ENCODE measurements around the gene EFEMP2. TPM values are rescaled to one million over a fixed set of nuclear protein-coding genes. Genes with fewer than 3 reads are reported as not detected.
"Not testable (repeated sequence)": the region's sequence is repeated elsewhere in the genome, so short reads cannot be mapped to it uniquely, and the experiment has no call there.

The EFEMP2 gene
- total RNA-seq, 2 donors from 2014 or later = 9.6 to 22.5 TPM

DNA sequence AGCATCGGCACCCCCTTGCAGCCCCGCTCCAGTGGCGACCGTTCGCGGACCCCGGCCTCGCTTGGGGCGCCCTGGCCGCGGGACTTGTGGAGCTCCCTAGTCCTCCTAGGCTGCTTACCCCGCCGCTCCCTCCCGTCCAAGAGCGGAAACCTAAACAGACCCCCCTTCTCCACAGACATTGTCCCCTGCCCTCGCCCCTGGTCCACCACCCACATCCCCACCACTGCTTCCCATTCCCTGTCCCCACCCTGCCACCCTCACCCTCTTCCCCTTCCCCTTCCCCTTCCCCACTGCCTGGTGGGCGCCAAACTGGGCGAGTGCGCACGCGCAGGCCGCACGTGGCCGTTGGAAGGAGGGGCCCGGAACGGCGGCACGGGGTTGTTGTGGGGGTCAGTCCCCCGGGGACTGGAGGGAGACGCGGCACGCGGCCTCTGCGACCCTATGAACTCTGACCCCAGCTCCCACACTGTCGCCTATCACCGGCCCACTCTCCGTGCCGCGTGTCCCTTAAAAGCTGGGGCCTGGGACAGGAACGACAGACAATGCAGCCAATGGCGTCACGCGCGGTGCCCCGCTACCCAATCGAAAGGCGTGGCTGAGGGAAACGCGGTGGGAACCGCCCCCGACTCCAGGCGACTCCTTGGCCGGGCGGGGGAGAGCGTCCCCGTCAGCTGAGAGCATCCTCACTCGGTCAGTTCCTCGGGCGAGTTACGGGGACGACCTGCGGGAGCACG lies 39.1 kb downstream of the EFEMP2 start, which contains the start of gene SNX32:
Gene SNX32, plus strand, starts transcription at position 667 of the 734 bp plus-strand sequence. CDS start 103 bp downstream, outside the sequence.
- Histone ChIP-seq H3K36me3 (no peaks in the 10 kb centered on the region), H3K4me1 (peaks cover 4% of the 10 kb centered on the region), H3K27ac (no peak within 1 kb of the TSS), H3K9ac (ENCODE audit: low read depth in 2 of 2, low read length in 2 of 2) (peak within 1 kb of the TSS; percentile 48 to 60), H3K4me3 (peak within 1 kb of the TSS; percentile 50), H3K27me3 (no peaks in the 10 kb centered on the region), H3K9me3 (no peaks in the 10 kb centered on the region)
- intact Hi-C loops (cut with DNase I) = no loop called here
- DNase-seq = peak; percentile 97
- TF ChIP-seq, protein P1, sequence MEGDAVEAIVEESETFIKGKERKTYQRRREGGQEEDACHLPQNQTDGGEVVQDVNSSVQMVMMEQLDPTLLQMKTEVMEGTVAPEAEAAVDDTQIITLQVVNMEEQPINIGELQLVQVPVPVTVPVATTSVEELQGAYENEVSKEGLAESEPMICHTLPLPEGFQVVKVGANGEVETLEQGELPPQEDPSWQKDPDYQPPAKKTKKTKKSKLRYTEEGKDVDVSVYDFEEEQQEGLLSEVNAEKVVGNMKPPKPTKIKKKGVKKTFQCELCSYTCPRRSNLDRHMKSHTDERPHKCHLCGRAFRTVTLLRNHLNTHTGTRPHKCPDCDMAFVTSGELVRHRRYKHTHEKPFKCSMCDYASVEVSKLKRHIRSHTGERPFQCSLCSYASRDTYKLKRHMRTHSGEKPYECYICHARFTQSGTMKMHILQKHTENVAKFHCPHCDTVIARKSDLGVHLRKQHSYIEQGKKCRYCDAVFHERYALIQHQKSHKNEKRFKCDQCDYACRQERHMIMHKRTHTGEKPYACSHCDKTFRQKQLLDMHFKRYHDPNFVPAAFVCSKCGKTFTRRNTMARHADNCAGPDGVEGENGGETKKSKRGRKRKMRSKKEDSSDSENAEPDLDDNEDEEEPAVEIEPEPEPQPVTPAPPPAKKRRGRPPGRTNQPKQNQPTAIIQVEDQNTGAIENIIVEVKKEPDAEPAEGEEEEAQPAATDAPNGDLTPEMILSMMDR (IDR thresholded peaks at IDR 0.05) = no peak

DNA sequence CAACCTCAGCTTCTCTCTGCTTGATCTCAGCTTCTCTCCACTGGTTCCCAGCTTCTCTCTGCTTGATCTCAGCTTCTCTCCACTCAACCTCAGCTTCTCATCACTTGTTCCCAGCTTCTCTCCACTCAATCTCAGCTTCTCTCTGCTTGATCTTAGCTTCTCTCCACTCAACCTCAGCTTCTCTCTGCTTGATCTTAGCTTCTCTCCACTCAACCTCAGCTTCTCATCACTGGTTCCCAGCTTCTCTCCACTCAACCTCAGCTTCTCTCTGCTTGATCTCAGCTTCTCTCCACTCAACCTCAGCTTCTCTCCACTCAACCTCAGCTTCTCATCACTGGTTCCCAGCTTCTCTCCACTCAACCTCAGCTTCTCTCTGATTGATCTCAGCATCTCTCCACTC lies 40.4 kb downstream of the EFEMP2 start:
- H3K36me3 ChIP-seq; intact Hi-C loops (cut with DNase I); H3K27me3 ChIP-seq; H3K9ac ChIP-seq (ENCODE audit: low read depth in 2 of 2, low read length in 2 of 2); DNase-seq; H3K27ac ChIP-seq; H3K4me1 ChIP-seq; H3K4me3 ChIP-seq; H3K9me3 ChIP-seq: not testable (repeated sequence)

DNA sequence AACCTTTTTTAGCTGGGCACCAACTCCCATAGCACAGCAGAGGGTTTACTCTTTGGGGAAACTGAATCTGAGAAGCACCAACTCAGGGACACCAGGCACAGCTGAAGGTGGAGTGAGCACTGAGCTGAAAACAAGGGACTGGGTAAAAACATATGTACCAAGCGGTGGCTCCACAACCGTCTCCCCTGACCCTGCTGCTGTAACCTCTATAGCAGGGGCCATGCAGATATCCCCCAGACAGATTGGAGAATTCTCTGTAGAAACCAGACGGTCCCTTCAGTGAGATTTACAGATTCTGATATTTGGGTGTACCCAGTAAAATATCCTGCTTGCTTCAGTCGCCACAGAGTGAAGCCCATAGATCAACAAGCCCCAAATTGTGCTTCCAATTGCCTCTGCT lies 43.1 kb downstream of the EFEMP2 start:
- no peak overlapping the region for H3K27ac ChIP-seq
- H3K4me1 ChIP-seq = peaks cover 4% of the 10 kb centered on the region
- H3K4me3 ChIP-seq = no peak overlapping the region
- intact Hi-C loops (cut with DNase I) = no loop called here
- no peaks in the 10 kb centered on the region for H3K9me3 ChIP-seq
- TF ChIP-seq, protein P1 (IDR thresholded peaks at IDR 0.05) = no peak
- no peaks in the 10 kb centered on the region for H3K36me3 ChIP-seq
- no peak for DNase-seq
- H3K9ac ChIP-seq (ENCODE audit: low read depth in 2 of 2, low read length in 2 of 2) = no peak overlapping the region
- no peaks in the 10 kb centered on the region for H3K27me3 ChIP-seq

DNA sequence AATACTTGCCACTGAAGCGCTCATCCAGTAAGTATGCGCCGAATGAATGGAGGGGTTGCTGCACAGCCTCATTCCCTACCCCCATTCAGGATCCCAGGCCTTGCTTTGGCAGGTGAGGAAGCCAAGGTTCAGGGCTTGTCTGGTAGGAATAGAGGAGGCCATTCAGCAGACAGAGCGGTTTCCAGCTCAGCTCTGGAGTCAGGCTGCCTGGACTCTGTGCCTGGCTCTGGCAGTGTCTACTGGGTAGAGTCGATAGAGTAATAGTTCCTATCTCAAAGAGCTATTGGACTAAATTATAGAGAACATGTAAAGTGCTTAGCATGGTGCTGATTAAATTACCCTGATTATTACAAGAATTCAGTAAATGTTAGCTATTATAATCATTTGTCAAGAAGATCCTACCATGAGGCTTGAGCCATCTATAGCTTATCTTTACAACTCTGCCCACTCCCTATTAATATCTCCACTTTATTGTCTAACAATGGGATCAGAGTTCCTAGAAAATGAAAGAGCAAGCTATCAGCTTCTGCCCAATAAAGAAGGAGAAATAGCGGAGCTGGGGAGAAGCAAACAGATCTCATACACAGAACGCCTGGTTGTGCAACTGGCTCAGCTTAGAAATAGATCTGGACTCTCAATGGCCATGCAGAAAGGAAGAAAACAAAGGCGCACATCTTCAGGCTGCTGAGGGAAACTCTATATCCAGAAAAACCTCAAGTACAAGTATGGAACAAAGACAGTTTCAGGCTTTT lies 45.4 kb downstream of the EFEMP2 start:
- Histone ChIP-seq H3K27me3 (no peaks in the 10 kb centered on the region), H3K9ac (ENCODE audit: low read depth in 2 of 2, low read length in 2 of 2) (no peak overlapping the region), H3K36me3 (no peaks in the 10 kb centered on the region), H3K4me1 (peaks cover 6% of the 10 kb centered on the region), H3K27ac (no peak overlapping the region), H3K4me3 (no peak overlapping the region), H3K9me3 (no peaks in the 10 kb centered on the region)
- no peak for DNase-seq
- TF ChIP-seq, protein P1 (IDR thresholded peaks at IDR 0.05) = no peak
- intact Hi-C loops (cut with DNase I) = no loop called here

DNA sequence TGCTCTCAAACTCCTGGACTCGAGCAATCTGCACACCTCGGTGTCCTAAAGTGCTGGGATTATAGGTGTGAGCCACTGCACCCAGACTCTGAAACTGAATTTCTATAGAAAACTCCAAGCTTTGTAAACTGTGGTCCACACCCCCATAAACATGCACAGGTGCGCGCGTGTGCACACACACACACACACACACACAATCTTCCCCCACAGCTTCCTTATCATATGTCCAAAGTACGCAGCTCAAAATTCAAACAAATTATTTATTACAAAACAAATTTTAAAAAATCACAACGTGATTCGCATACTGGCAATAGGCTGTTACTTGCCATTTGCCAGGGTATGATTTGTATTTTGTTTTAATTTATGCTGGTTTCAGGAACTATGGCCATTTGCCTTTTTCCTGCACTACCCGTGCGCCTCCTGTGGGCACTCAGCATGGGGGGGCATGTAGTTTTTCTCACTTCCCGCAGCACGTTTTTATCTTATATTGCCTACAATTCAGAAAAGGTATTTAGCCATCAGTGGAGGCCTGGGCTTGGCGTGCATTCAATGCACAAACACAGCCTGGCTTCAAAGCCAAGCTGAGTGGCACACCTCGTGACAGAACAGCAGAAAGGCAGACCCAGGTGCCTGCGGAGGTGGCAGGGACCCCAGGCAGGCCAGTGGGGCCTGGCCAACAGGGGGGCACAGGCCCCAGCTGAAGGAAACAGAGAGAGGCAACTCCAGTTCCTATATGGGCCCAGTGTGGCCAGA lies 49.6 kb downstream of the EFEMP2 start:
- H3K27me3 ChIP-seq = no peaks in the 10 kb centered on the region
- no peaks in the 10 kb centered on the region for H3K36me3 ChIP-seq
- intact Hi-C loops (cut with DNase I) = no loop called here
- peaks cover 18% of the 10 kb centered on the region for H3K4me1 ChIP-seq
- H3K9ac ChIP-seq (ENCODE audit: low read depth in 2 of 2, low read length in 2 of 2) = peak overlapping the region in 1 of 2 donors; percentile 51
- peak; percentile 73 for DNase-seq
- no peak overlapping the region for H3K4me3 ChIP-seq
- H3K9me3 ChIP-seq = no peaks in the 10 kb centered on the region
- TF ChIP-seq, protein P1 (IDR thresholded peaks at IDR 0.05) = no peak
- H3K27ac ChIP-seq = peak overlapping the region; percentile 53
